WTC11 (cell line): ENCODE measurements around the gene PLEKHB1. TPM values are rescaled to one million over a fixed set of nuclear protein-coding genes. Genes with fewer than 3 reads are reported as not detected.

Experiments used
- ATAC-seq: fragments of 200-7000 bp; cut with Tn5 transposase; 2 replicates; pipeline ENCODE4 v1.10.0; 2021; ENCODE audit warnings: mild to moderate bottlenecking, moderate library complexity
- CTCF ChIA-PET: fragments of 300-600 bp; sonication (Branson Sonifier 250); formaldehyde crosslinking; loops from one replicate; lab custom pipeline; 2021; ENCODE audit warnings: antibody characterized with exemption; lab: Charles Lee
- POLR2A ChIA-PET: fragments of 350-600 bp; sonication (Branson Sonifier 250); formaldehyde crosslinking; loops from one replicate; lab custom pipeline; 2021; ENCODE audit warnings: antibody characterized with exemption; lab: Charles Lee
- DNase-seq: peaks from one replicate; pipeline ENCODE4 v3.0.0; 2021; ENCODE audit warnings: low spot score
- H3K27ac Mint-ChIP-seq: 2 replicates; pipeline ENCODE4 v1.8.0; 2021; ENCODE audit warnings: mixed read lengths
- H3K27me3 Mint-ChIP-seq: 2 replicates; pipeline ENCODE4 v1.8.0; 2021; ENCODE audit warnings: low read depth, mild to moderate bottlenecking, moderate library complexity, mixed read lengths
- H3K36me3 Mint-ChIP-seq: 2 replicates; pipeline ENCODE4 v1.8.0; 2021; ENCODE audit warnings: mixed read lengths
- H3K4me1 Mint-ChIP-seq: 2 replicates; pipeline ENCODE4 v1.8.0; 2022; ENCODE audit warnings: mixed read lengths
- H3K4me3 Mint-ChIP-seq: 2 replicates; pipeline ENCODE4 v1.8.0; 2021; ENCODE audit warnings: mild to moderate bottlenecking, moderate library complexity, mixed read lengths
- H3K9me3 Mint-ChIP-seq: 2 replicates; pipeline ENCODE4 v1.8.0; 2021; ENCODE audit warnings: mixed read lengths
- ARID4B ChIP-seq: sonication (generic); formaldehyde crosslinking; IDR thresholded peaks from 2 replicates; pipeline ENCODE4 v1.8.0; 2023; ENCODE audit warnings: missing genetic modification reagents, mild to moderate bottlenecking, borderline replicate concordance
- ATF1 ChIP-seq: sonication (generic); formaldehyde crosslinking; IDR thresholded peaks from 2 replicates; pipeline ENCODE4 v1.8.1; 2023; ENCODE audit warnings: mild to moderate bottlenecking, moderate library complexity, missing genetic modification reagents
- CTCF ChIP-seq: fragments of 200-600 bp; IDR thresholded peaks from 2 replicates; pipeline ENCODE4 v1.8.0; 2022; ENCODE audit warnings: antibody characterized with exemption
- ETV6 ChIP-seq: sonication (generic); formaldehyde crosslinking; IDR thresholded peaks from 2 replicates; pipeline ENCODE4 v1.8.1; 2022; ENCODE audit warnings: mild to moderate bottlenecking, missing genetic modification reagents
- FOXJ3 ChIP-seq: sonication (generic); formaldehyde crosslinking; IDR thresholded peaks from 2 replicates; pipeline ENCODE4 v1.9.0; 2021; ENCODE audit warnings: missing genetic modification reagents, mild to moderate bottlenecking, borderline replicate concordance
- GTF2I ChIP-seq: fragments of 250-450 bp; sonication (Bioruptor Pico); conservative IDR thresholded peaks from 2 replicates; pipeline ENCODE4 v1.4.0; 2021; ENCODE audit warnings: mild to moderate bottlenecking
- HMGA2 ChIP-seq: fragments of 250-450 bp; sonication (Bioruptor Pico); IDR thresholded peaks from 2 replicates; pipeline ENCODE4 v1.4.0; 2021; ENCODE audit warnings: mild to moderate bottlenecking, moderate library complexity
- KAT7 ChIP-seq: sonication (generic); formaldehyde crosslinking; IDR thresholded peaks from 2 replicates; pipeline ENCODE4 v1.8.1; 2023; ENCODE audit warnings: missing genetic modification reagents, mild to moderate bottlenecking, borderline replicate concordance
- NFE2L1 ChIP-seq: sonication (generic); formaldehyde crosslinking; IDR thresholded peaks from 2 replicates; pipeline ENCODE4 v1.8.1; 2023; ENCODE audit warnings: missing genetic modification reagents
- NR2C2 ChIP-seq: sonication (generic); formaldehyde crosslinking; IDR thresholded peaks from 2 replicates; pipeline ENCODE4 v1.8.0; 2022; ENCODE audit warnings: mild to moderate bottlenecking, missing genetic modification reagents
- STAT6 ChIP-seq: sonication (generic); formaldehyde crosslinking; conservative IDR thresholded peaks from 2 replicates; pipeline ENCODE4 v1.8.1; 2023; ENCODE audit warnings: mild to moderate bottlenecking, low read depth, missing genetic modification reagents, moderate library complexity
- TEAD1 ChIP-seq: sonication (generic); formaldehyde crosslinking; IDR thresholded peaks from 2 replicates; pipeline ENCODE4 v1.8.0; 2022; ENCODE audit warnings: mild to moderate bottlenecking, missing genetic modification reagents
- TEAD4 ChIP-seq: sonication (generic); formaldehyde crosslinking; IDR thresholded peaks from 2 replicates; pipeline ENCODE4 v1.8.0; 2022; ENCODE audit warnings: mild to moderate bottlenecking, missing genetic modification reagents
- ZNF138 ChIP-seq: sonication (generic); formaldehyde crosslinking; conservative IDR thresholded peaks from 2 replicates; pipeline ENCODE4 v1.8.1; 2022; ENCODE audit warnings: mild to moderate bottlenecking, moderate library complexity, missing genetic modification reagents
- ZNF263 ChIP-seq: sonication (generic); formaldehyde crosslinking; IDR thresholded peaks from 2 replicates; pipeline ENCODE4 v1.8.1; 2022; ENCODE audit warnings: low read depth, mild to moderate bottlenecking, moderate library complexity, missing genetic modification reagents
- ZNF317 ChIP-seq: sonication (generic); formaldehyde crosslinking; IDR thresholded peaks from 2 replicates; pipeline ENCODE4 v1.8.1; 2023; ENCODE audit warnings: low read depth, mild to moderate bottlenecking, moderate library complexity, missing genetic modification reagents, borderline replicate concordance
- ZNF416 ChIP-seq: fragments of 250-450 bp; sonication (Bioruptor Pico); IDR thresholded peaks from 2 replicates; pipeline ENCODE4 v1.9.0; 2021; ENCODE audit warnings: mild to moderate bottlenecking, inconsistent platforms
- ZNF425 ChIP-seq: fragments of 250-450 bp; sonication (Bioruptor Pico); conservative IDR thresholded peaks from 2 replicates; pipeline ENCODE4 v1.9.0; 2021; ENCODE audit warnings: mild to moderate bottlenecking
- ZNF671 ChIP-seq: fragments of 250-450 bp; sonication (Bioruptor Pico); IDR thresholded peaks from 2 replicates; pipeline ENCODE4 v1.8.0; 2021; ENCODE audit warnings: mild to moderate bottlenecking
- total RNA-seq: library from RNA; stranded (reverse); gene quantifications from 3 replicates; pipeline ENCODE4 v1.2.3, GENCODE V29; 2021
- TF ChIP-seq, protein P1 (sequence below): fragments of 250-450 bp; sonication (Bioruptor Pico); IDR thresholded peaks from 2 replicates; pipeline ENCODE4 v1.9.0; 2021; ENCODE audit warnings: mild to moderate bottlenecking

PLEKHB1 gene
- total RNA-seq, 1 experiment from 2014 or later = 12.0 TPM

GRCh38 chr11:73635721-73636120 is 10.7 kb upstream of the PLEKHB1 start (continued):
- TF ChIP-seq, protein P1, sequence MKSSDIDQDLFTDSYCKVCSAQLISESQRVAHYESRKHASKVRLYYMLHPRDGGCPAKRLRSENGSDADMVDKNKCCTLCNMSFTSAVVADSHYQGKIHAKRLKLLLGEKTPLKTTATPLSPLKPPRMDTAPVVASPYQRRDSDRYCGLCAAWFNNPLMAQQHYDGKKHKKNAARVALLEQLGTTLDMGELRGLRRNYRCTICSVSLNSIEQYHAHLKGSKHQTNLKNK (CRISPR knock-in tag) = no peak
- no peak for TF ChIP-seq TEAD4 (CRISPR knock-in tag)
- no peak for TF ChIP-seq FOXJ3 (CRISPR knock-in tag)
- TF ChIP-seq, all 79 proteins: peak for 0

DNA sequence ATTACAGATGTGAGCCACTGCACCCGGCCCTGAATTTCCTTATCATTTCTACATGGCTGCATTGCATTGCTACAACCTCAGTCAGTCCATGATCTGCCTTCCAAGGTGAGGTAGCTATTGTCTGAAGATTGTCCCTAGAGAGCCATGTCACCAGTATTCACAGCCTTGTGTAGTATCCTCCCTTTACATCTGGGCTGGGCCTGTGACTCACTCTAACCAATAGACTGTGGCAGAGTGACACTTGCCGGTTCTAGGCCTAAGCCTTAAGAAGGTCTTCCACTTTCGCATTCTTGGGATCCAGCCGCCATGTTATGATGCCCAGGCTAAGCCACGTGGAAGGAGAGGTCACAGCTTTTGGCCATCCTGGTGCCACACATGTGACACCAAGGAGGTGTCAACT is 10.1 kb upstream of the PLEKHB1 start:
- ChIA-PET CTCF (interaction anchor here (1.1 kb wide), 1 partner anchor 10 kb away, joined by 3 read pairs; no protein-coding TSS in a partner anchor), POLR2A (no interaction called here)
- no peak for ATAC-seq
- no peak overlapping the region for H3K4me3 Mint-ChIP-seq
- H3K9me3 Mint-ChIP-seq = peaks cover 13% of the 10 kb centered on the region
- TF ChIP-seq HMGA2 (CRISPR knock-in tag) (no peak), ZNF317 (CRISPR knock-in tag) (no peak), NFE2L1 (CRISPR knock-in tag) (no peak), NR2C2 (no peak)
- H3K27me3 Mint-ChIP-seq = peaks cover 96% of the 10 kb centered on the region
- H3K27ac Mint-ChIP-seq = no peak overlapping the region
- DNase-seq = no peak
- no peaks in the 10 kb centered on the region for H3K36me3 Mint-ChIP-seq
- H3K4me1 Mint-ChIP-seq = peaks cover 3% of the 10 kb centered on the region; the same call in 1 of the 2 replicates

DNA sequence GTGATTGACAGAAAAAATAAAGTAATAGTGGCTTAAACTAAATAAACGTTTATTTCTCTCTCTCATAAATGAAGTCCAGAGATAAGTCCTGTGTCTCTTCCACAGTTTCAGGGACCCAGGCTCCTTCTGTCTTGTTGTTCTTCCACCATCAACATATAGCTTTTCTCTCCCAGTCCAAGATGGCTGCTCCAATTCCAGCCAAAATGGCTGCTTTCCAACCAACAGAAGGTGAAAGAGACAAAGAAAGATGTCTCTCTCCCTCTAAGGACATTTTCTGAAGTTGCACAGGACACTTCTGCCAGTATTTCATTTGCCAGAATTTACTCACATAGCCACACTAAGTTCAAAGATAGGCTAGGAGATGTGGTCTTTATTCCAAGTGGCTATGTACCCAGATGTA is 9.4 kb upstream of the PLEKHB1 start:
- Mint-ChIP-seq H3K27ac (no peak overlapping the region), H3K36me3 (no peaks in the 10 kb centered on the region), H3K27me3 (peaks cover 93% of the 10 kb centered on the region), H3K9me3 (peaks cover 11% of the 10 kb centered on the region), H3K4me1 (peaks cover 3% of the 10 kb centered on the region; the same call in 1 of the 2 replicates), H3K4me3 (no peak overlapping the region)
- DNase-seq = no peak
- CTCF ChIA-PET = interaction anchor here (0.7 to 1.2 kb wide), 6 partner anchors 11 to 360 kb away, joined by 3 to 6 read pairs (median 4); no protein-coding TSS in a partner anchor
- TF ChIP-seq GTF2I (CRISPR knock-in tag) = no peak
- ATAC-seq = no peak
- POLR2A ChIA-PET = interaction anchor here (0.5 kb wide), 1 partner anchor 392 kb away, joined by 3 read pairs; no protein-coding TSS in a partner anchor

DNA sequence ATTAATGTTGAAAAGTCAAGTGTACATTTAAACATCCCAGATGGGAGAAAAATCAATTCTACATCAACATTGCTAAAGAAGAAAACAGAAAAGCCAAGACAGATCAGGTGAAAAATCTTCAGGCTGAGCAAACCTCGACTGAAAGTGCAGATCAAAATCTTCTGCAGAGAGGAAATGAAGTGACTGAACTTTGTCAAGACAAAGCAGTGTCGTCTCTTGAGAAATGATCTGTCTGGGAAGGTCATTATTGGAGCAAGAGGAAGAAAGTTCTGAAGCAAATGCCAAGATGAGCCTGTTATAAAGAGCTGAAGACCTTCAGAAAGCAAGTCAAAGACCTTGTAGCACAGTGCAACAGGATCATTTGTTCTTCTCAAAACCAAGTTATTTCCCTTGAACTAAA is 5.8 kb upstream of the PLEKHB1 start:
- H3K4me3 Mint-ChIP-seq = no peak overlapping the region
- ChIA-PET CTCF (interaction anchor here (1.4 to 2.5 kb wide), 2 partner anchors 14 to 20 kb away, joined by 3 to 12 read pairs; no protein-coding TSS in a partner anchor), POLR2A (no interaction called here)
- ATAC-seq = no peak
- H3K27me3 Mint-ChIP-seq = peaks cover 92% of the 10 kb centered on the region
- no peak for DNase-seq
- H3K4me1 Mint-ChIP-seq = peaks cover 6% of the 10 kb centered on the region
- peaks cover 3% of the 10 kb centered on the region; the same call in 1 of the 2 replicates for H3K9me3 Mint-ChIP-seq
- H3K36me3 Mint-ChIP-seq = no peaks in the 10 kb centered on the region
- no peak overlapping the region for H3K27ac Mint-ChIP-seq
- TF ChIP-seq ZNF138 (CRISPR knock-in tag) = no peak
- no peak for TF ChIP-seq STAT6 (CRISPR knock-in tag)
- TF ChIP-seq ZNF416 (CRISPR knock-in tag) = no peak
- no peak for TF ChIP-seq CTCF
- no peak for TF ChIP-seq KAT7 (CRISPR knock-in tag)
- no peak for TF ChIP-seq ZNF671
- TF ChIP-seq ZNF263 (CRISPR knock-in tag) = no peak
- no peak for TF ChIP-seq ATF1 (CRISPR knock-in tag)
- no peak for TF ChIP-seq ETV6 (CRISPR knock-in tag)
- no peak for TF ChIP-seq ARID4B (CRISPR knock-in tag)
- no peak for TF ChIP-seq TEAD1
- no peak for TF ChIP-seq ZNF425 (CRISPR knock-in tag)
